OCI-M2 (cell line): ENCODE results near the gene SRM.
"Not testable (repeated sequence)": the region's sequence is repeated elsewhere in the genome, so short reads cannot be mapped to it uniquely, and the experiment has no call there.

ENCODE experiments used
- DNase-seq: peaks from one replicate; lab custom pipeline; 2025; ENCODE audit not compliant: unreplicated experiment; lab: John Stamatoyannopoulos, UW

The SRM gene

GRCh38 chr1:11059968-11060830 lies at the start of gene SRM:
TSS of gene SRM (minus strand) at chr1:11060018. CDS start at chr1:11059943, 75 bp downstream.
- DNase-seq, result peak; percentile 62

- no peak for DNase-seq
Observed at GRCh38 chr1:11109047-11109760, 49.4 kb upstream of the SRM start.

- DNase-seq, result no peak
Observed at GRCh38 chr1:11107599-11107998, 47.8 kb upstream of the SRM start.

- no peak for DNase-seq
Observed at GRCh38 chr1:11105586-11105985, 45.8 kb upstream of the SRM start.

GRCh38 chr1:11101347-11101746 lies 41.5 kb upstream of the SRM start:
- DNase-seq, result no peak

- DNase-seq, result not testable (repeated sequence)
Observed at GRCh38 chr1:11100806-11101205, 41.0 kb upstream of the SRM start.

- DNase-seq, result no peak
Observed at GRCh38 chr1:11100149-11100493, 40.3 kb upstream of the SRM start.

GRCh38 chr1:11099310-11100148 lies 39.7 kb upstream of the SRM start, which contains the start of gene EXOSC10:
TSS of gene EXOSC10 (minus strand) at chr1:11099869. CDS start at chr1:11099831, 38 bp downstream.
- DNase-seq, result peak; percentile 64

GRCh38 chr1:11098931-11099309 lies 39.1 kb upstream of the SRM start:
- no peak for DNase-seq

GRCh38 chr1:11083784-11084183 lies 24.0 kb upstream of the SRM start:
- not testable (repeated sequence) for DNase-seq

GRCh38 chr1:11080931-11081330 lies 21.1 kb upstream of the SRM start:
- DNase-seq, result no peak

GRCh38 chr1:11078631-11079030 lies 18.8 kb upstream of the SRM start:
- no peak for DNase-seq

- DNase-seq, result not testable (repeated sequence)
Observed at GRCh38 chr1:11073398-11073797, 13.6 kb upstream of the SRM start.

GRCh38 chr1:11072216-11072917 lies 12.5 kb upstream of the SRM start:
- no peak for DNase-seq

- DNase-seq, result no peak
Observed at GRCh38 chr1:11071463-11072215, 11.8 kb upstream of the SRM start.

- no peak for DNase-seq
Observed at GRCh38 chr1:11070876-11071275, 11.1 kb upstream of the SRM start.

GRCh38 chr1:11068600-11069473 lies 9.0 kb upstream of the SRM start:
- DNase-seq, result no peak

- no peak for DNase-seq
Observed at GRCh38 chr1:11067716-11068599, 8.1 kb upstream of the SRM start.
